Measurements from ENCODE around the gene ABCB11. TPM values are rescaled to one million over a fixed set of nuclear protein-coding genes. Genes with fewer than 3 reads are reported as not detected.

The ABCB11 gene
- total RNA-seq, 1 experiment from 2014 or later, result 0.12 TPM

DNA sequence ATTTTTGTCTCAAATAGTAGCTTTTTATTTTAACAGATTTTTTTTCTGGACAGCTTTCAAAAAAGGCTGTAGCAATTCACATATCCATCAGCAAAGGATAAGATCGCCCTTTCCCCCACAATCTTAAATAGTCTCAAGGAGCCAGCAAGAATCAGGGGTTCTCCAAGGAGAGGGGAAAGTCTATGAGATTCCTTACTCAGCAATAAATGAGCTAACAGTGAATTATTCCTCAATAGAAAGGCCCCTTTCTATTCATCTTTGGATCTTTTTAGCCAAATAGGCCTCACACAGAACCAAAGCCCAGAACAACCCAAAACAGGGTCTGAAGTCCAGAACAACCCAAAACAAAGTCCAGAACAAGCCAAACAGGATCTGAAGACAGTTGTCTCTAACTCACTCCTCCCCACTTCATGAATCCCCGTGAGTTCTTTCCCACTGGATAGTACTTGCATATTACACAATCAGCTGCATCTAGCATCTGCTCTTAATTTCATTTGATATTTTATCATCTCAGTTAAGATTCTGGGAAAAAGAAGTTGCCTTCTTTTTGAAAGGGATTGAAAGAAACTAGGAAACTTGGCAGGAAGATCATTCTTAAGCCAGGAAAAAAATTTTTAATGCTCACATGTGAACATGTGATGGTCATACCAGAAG lies 34.9 kb upstream of the ABCB11 start:
- ChIA-PET POLR2A (no interaction called here), CTCF (no interaction called here), RAD21 (ENCODE audit: low non-redundant PET in 1 of 2, low total read pairs in 2 of 2, uncharacterized antibody in 2 of 2, unreplicated experiment in 2 of 2) (no interaction called here)
- H3K4me1 ChIP-seq (ENCODE audit: control insufficient read depth in 1 of 2, insufficient read depth in 2 of 2, low read length in 2 of 2), result peaks cover 3 to 17% of the 10 kb centered on the region in 2 experiments; a peak in 3 of 4 replicates
- no TSS peak for BruUV-seq (replicated peaks)
- H3K9ac ChIP-seq (ENCODE audit: low read length), result no peak overlapping the region
- no peak for TF ChIP-seq ELF1 (IDR thresholded peaks at IDR 0.05; ENCODE audit: borderline replicate concordance, low read depth)
- no peak for TF ChIP-seq TCF7L2 (IDR thresholded peaks at IDR 0.05; ENCODE audit: borderline replicate concordance, extremely low read depth, insufficient read depth, insufficient read length)
- no peak for TF ChIP-seq EGR1 (IDR thresholded peaks at IDR 0.05; ENCODE audit: low read depth)
- no peak for TF ChIP-seq EZH2phosphoT487 (IDR thresholded peaks at IDR 0.05; ENCODE audit: borderline replicate concordance)
- TF ChIP-seq ZFX (IDR thresholded peaks at IDR 0.05), result no peak
- TF ChIP-seq POLR2A (IDR thresholded peaks at IDR 0.05; ENCODE audit: borderline replicate concordance, extremely low read depth, insufficient read depth, insufficient read length), result no peak
- TF ChIP-seq YY1 (IDR thresholded peaks at IDR 0.05; ENCODE audit: extremely low read depth, insufficient replicate concordance, low read depth, low read length), result no peak
- TF ChIP-seq CBX3 (IDR thresholded peaks at IDR 0.05; ENCODE audit: low read depth), result no peak
- no peak for TF ChIP-seq EZH2 (IDR thresholded peaks at IDR 0.05)
- TF ChIP-seq, protein P1, sequence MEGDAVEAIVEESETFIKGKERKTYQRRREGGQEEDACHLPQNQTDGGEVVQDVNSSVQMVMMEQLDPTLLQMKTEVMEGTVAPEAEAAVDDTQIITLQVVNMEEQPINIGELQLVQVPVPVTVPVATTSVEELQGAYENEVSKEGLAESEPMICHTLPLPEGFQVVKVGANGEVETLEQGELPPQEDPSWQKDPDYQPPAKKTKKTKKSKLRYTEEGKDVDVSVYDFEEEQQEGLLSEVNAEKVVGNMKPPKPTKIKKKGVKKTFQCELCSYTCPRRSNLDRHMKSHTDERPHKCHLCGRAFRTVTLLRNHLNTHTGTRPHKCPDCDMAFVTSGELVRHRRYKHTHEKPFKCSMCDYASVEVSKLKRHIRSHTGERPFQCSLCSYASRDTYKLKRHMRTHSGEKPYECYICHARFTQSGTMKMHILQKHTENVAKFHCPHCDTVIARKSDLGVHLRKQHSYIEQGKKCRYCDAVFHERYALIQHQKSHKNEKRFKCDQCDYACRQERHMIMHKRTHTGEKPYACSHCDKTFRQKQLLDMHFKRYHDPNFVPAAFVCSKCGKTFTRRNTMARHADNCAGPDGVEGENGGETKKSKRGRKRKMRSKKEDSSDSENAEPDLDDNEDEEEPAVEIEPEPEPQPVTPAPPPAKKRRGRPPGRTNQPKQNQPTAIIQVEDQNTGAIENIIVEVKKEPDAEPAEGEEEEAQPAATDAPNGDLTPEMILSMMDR (IDR thresholded peaks at IDR 0.05 in 2 of 3, conservative IDR thresholded peaks at IDR 0.05 in 1 of 3; ENCODE audit: borderline replicate concordance in 1 of 3, insufficient read depth in 1 of 3, low read depth in 2 of 3, low read length in 2 of 3), result no peak
- TF ChIP-seq, protein P2, sequence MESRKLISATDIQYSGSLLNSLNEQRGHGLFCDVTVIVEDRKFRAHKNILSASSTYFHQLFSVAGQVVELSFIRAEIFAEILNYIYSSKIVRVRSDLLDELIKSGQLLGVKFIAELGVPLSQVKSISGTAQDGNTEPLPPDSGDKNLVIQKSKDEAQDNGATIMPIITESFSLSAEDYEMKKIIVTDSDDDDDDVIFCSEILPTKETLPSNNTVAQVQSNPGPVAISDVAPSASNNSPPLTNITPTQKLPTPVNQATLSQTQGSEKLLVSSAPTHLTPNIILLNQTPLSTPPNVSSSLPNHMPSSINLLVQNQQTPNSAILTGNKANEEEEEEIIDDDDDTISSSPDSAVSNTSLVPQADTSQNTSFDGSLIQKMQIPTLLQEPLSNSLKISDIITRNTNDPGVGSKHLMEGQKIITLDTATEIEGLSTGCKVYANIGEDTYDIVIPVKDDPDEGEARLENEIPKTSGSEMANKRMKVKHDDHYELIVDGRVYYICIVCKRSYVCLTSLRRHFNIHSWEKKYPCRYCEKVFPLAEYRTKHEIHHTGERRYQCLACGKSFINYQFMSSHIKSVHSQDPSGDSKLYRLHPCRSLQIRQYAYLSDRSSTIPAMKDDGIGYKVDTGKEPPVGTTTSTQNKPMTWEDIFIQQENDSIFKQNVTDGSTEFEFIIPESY (IDR thresholded peaks at IDR 0.05; ENCODE audit: extremely low read depth, insufficient replicate concordance, low read length), result no peak
- H3K4me3 ChIP-seq (replicated peaks in 1 of 2; ENCODE audit: low read depth in 1 of 2, low read length in 2 of 2), result no peak overlapping the region
- no peak overlapping the region for H3K4me2 ChIP-seq (ENCODE audit: low read length)
- H3K27ac ChIP-seq (ENCODE audit: low read depth, low read length), result no peak overlapping the region
- H3K36me3 ChIP-seq (ENCODE audit: control insufficient read depth in 1 of 2, insufficient read depth in 2 of 2, low read length in 2 of 2), result no peaks in the 10 kb centered on the region
- no peak for DNase-seq (ENCODE audit: low read depth, low spot score)
- H3K9me2 ChIP-seq (ENCODE audit: insufficient read depth), result no peaks in the 10 kb centered on the region
- no peaks in the 10 kb centered on the region for H3K9me3 ChIP-seq (ENCODE audit: control insufficient read depth in 1 of 2, insufficient read depth in 1 of 2, low read depth in 1 of 2, low read length in 2 of 2)
- H3K79me2 ChIP-seq (ENCODE audit: insufficient read depth, low read length), result no peaks in the 10 kb centered on the region
- H4K20me1 ChIP-seq (ENCODE audit: insufficient read depth), result no peaks in the 10 kb centered on the region
- ATAC-seq, result no peak
- no peak overlapping the region for H2AFZ ChIP-seq (ENCODE audit: low read depth, low read length, poor library complexity, severe bottlenecking)
- no peaks in the 10 kb centered on the region for H3K27me3 ChIP-seq (ENCODE audit: insufficient read depth, low read length)
- intact Hi-C loops (cut with micrococcal nuclease), result no loop called here

Data from HCT116 (cell line).